GM13976 (cell line): ENCODE data around the gene NTMT2.

Source experiments
- DNase-seq: peaks from one replicate; pipeline ENCODE4 v3.0.0; 2012; ENCODE audit warnings: low spot score
- CTCF ChIP-seq: IDR thresholded peaks from 2 replicates; pipeline ENCODE4 v1.5.1; 2012; ENCODE audit warnings: borderline replicate concordance, mild to moderate bottlenecking; ENCODE audit not compliant: insufficient read depth; ENCODE audit errors: extremely low read depth, missing control alignments, control extremely low read depth
- in situ Hi-C: fragments of 300-500 bp; cut with MboI; formaldehyde crosslinking; loops from one replicate; pipeline ENCODE4 v1.12.0; 2022; ENCODE audit warnings: low sequenced_read_pairs, mixed read lengths, inconsistent platforms; ENCODE audit not compliant: unreplicated experiment

NTMT2 gene

GRCh38 chr1:170210142-170210541 is 64.4 kb downstream of the NTMT2 start:
- in situ Hi-C loops = no loop called here
- TF ChIP-seq CTCF = no peak
- DNase-seq = no peak

GRCh38 chr1:170213596-170213995 is 67.8 kb downstream of the NTMT2 start:
- TF ChIP-seq CTCF = no peak
- in situ Hi-C loops = no loop called here

GRCh38 chr1:170214117-170215032 is 68.6 kb downstream of the NTMT2 start:
- in situ Hi-C loops = no loop called here
- DNase-seq = peak; percentile 43
- no peak for TF ChIP-seq CTCF

More at GRCh38 chr1:170213596-170213995, 67.8 kb downstream of the NTMT2 start:
- DNase-seq = no peak

DNA sequence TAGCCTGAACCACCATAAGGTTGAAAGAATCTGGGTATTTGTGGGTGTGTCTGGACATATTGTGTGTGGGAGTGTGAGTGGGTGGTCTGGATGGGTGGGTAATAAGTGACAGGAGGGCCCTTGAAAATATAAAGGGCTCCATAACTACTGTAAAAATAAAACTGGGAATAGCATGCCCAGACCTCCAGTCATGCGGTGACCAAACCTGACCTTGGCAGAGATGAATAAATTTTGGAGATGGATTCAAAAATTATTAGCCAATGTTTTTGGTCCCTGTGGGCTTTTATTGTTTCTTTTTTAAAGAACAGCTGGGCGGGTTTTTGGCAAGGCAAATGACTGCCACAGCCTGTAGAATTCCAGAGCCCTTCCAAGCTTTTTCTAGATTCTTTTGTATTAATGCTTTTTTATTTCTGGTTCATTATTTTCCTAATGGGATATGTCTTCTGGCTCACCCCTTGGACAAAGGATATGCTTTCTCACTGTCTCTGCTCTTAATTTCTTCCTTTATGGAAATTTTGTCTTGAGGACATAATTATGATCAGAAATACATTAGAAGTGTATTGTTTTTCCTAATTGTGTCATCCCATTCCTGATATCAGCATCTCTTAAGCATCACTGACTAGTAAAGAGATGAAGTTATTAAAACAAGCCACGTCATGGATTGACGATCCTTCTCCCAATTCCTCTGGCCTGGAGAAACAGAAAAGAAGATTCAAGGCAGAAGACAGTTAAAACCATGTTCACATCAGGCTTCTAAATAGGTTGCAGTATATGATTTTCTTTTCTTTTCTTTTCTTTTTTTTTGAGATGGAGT is 69.5 kb downstream of the NTMT2 start:
- in situ Hi-C loops = no loop called here
- no peak for TF ChIP-seq CTCF
- DNase-seq = no peak

DNA sequence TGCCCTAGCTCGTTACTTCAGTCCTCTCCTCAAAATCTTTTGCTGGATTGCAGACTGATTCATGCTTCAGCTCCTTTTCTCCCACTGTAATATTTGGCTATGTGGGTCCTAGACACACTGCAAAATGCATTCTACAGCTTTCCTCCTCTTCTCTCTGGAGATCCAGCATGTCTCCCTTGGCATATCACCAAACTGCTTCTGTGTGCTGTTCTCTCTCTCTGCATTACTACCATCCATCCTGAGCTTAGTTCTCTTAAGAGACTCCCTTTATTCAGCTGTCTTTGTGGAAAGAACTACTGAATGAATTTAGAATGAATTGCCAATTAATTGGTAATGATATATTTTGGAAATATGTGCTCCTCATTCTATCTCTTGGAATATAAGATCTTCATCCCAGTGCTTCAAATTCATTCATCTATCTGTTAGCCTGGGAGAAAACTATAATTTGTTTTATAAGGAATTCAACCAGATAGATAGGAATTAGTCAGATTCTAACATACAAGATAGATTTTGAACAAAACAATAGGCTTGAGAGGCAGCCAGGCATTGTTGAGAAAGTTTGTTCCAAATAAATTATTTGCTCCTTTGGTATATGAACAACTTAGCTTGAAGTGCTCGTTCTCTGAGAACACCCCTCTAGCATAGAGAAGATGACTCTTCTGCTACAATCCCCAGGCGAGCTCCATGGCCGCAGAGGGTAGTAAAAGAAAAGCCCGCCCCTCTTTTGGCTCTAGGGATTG is 71.9 kb downstream of the NTMT2 start:
- DNase-seq = no peak
- TF ChIP-seq CTCF = no peak
- in situ Hi-C loops = no loop called here

DNA sequence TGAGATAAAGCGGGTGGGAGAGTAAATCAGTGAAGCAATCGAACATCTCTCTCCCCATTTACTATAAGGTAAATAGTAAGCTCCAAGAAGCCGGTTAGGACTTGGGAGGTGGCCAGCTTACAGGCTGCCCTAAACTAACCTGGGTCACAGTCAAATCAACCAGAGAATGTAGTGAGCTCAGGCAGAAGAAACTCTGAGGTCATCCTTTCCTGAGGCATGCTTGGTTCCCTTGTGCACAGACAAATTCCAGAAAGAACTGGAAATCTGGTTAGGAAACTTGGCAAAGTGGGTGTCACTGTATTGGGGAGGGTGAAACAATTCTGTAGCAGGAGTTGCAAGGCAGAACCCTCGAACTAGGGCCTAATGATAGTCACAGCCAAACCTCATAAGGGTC is 72.5 kb downstream of the NTMT2 start:
- TF ChIP-seq CTCF = no peak
- in situ Hi-C loops = no loop called here
- no peak for DNase-seq
